ENCODE data around the gene TTYH3.

Gene TTYH3

GRCh38 chr7:2649991-2650390, 18.2 kb downstream of the TTYH3 start:
- H3K4me3 ChIP-seq (ENCODE audit: low read depth, low read length), result no peak overlapping the region
- no peak for DNase-seq (ENCODE audit: low read depth, low spot score)
- POLR2A ChIA-PET, result no interaction called here
- TF ChIP-seq CTCF (IDR thresholded peaks at IDR 0.05; ENCODE audit: insufficient read depth, low read length, missing control alignments), result no peak
- CTCF ChIA-PET, result interaction anchor here (1.2 to 1.7 kb wide), 2 partner anchors 21 to 43 kb away, joined by 4 to 7 read pairs; no protein-coding TSS in a partner anchor

- DNase-seq (ENCODE audit: low read depth, low spot score), result no peak
- no peak for TF ChIP-seq CTCF (IDR thresholded peaks at IDR 0.05; ENCODE audit: insufficient read depth, low read length, missing control alignments)
- ChIA-PET CTCF (interaction anchor here (0.8 to 1.7 kb wide), 4 partner anchors 9 to 59 kb away, joined by 3 to 7 read pairs (median 4); no protein-coding TSS in a partner anchor), POLR2A (no interaction called here)
- H3K4me3 ChIP-seq (ENCODE audit: low read depth, low read length), result no peak overlapping the region
Measured at GRCh38 chr7:2650451-2650850, 18.7 kb downstream of the TTYH3 start.

GRCh38 chr7:2651336-2651735, 19.6 kb downstream of the TTYH3 start:
- no peak for TF ChIP-seq CTCF (IDR thresholded peaks at IDR 0.05; ENCODE audit: insufficient read depth, low read length, missing control alignments)
- CTCF ChIA-PET, result interaction anchor here (0.8 to 1.7 kb wide), 3 partner anchors 8 to 58 kb away, joined by 3 to 4 read pairs (median 4); no protein-coding TSS in a partner anchor
- POLR2A ChIA-PET, result no interaction called here

GRCh38 chr7:2651847-2652735, 20.3 kb downstream of the TTYH3 start:
- H3K4me3 ChIP-seq (ENCODE audit: low read depth, low read length), result no peak overlapping the region
- DNase-seq (ENCODE audit: low read depth, low spot score), result no peak
- POLR2A ChIA-PET, result no interaction called here
- CTCF ChIA-PET, result interaction anchor here (1.3 to 2.6 kb wide), 4 partner anchors 8 to 84 kb away, joined by 4 to 13 read pairs (median 4); no protein-coding TSS in a partner anchor
- no peak for TF ChIP-seq CTCF (IDR thresholded peaks at IDR 0.05; ENCODE audit: insufficient read depth, low read length, missing control alignments)

More at GRCh38 chr7:2651336-2651735, 19.6 kb downstream of the TTYH3 start:
- no peak for DNase-seq (ENCODE audit: low read depth, low spot score)
- H3K4me3 ChIP-seq (ENCODE audit: low read depth, low read length), result no peak overlapping the region

GRCh38 chr7:2652736-2653060, 20.9 kb downstream of the TTYH3 start:
- CTCF ChIA-PET, result interaction anchor here (1.0 to 2.6 kb wide), 3 partner anchors 15 to 85 kb away, joined by 3 to 13 read pairs (median 4); no protein-coding TSS in a partner anchor
- H3K4me3 ChIP-seq (ENCODE audit: low read depth, low read length), result no peak overlapping the region
- POLR2A ChIA-PET, result no interaction called here
- no peak for TF ChIP-seq CTCF (IDR thresholded peaks at IDR 0.05; ENCODE audit: insufficient read depth, low read length, missing control alignments)
- DNase-seq (ENCODE audit: low read depth, low spot score), result no peak

GRCh38 chr7:2654059-2654458, 22.3 kb downstream of the TTYH3 start:
- CTCF ChIA-PET, result interaction anchor here (1.1 to 2.6 kb wide), 5 partner anchors 10 to 204 kb away, joined by 3 to 13 read pairs (median 4); no protein-coding TSS in a partner anchor
- TF ChIP-seq CTCF (IDR thresholded peaks at IDR 0.05; ENCODE audit: insufficient read depth, low read length, missing control alignments), result no peak
- no peak for DNase-seq (ENCODE audit: low read depth, low spot score)
- no peak overlapping the region for H3K4me3 ChIP-seq (ENCODE audit: low read depth, low read length)
- POLR2A ChIA-PET, result no interaction called here

Data from AG04449 (cell line).